Gastroesophageal sphincter (tissue), 3 donors: Measurements from ENCODE around the gene DCLK1.

Experiments used
- CTCF ChIP-seq, 4 experiments: fragments of 200-600 bp in 2 of 4; fragments of 450-650 bp in 2 of 4; sonication (generic) in 1 of 4; IDR thresholded peaks; one replicate each; pipeline ENCODE4 v1.5.1; 2017 to 2019; ENCODE audit warnings: antibody characterized with exemption in 4 of 4, mild to moderate bottlenecking in 2 of 4, moderate library complexity in 2 of 4
- POLR2A ChIP-seq, 2 donors: fragments of 450-650 bp; IDR thresholded peaks; one replicate each; pipeline ENCODE4 v1.6.1; 2017; ENCODE audit warnings: antibody characterized with exemption in 2 of 2, mild to moderate bottlenecking in 2 of 2, moderate library complexity in 1 of 2
- POLR2AphosphoS5 ChIP-seq: sonication (generic); formaldehyde crosslinking; IDR thresholded peaks from one replicate; pipeline ENCODE4 v1.6.1; 2017; ENCODE audit warnings: antibody characterized with exemption

- TF ChIP-seq CTCF (IDR thresholded peaks at IDR 0.05) (no peak), POLR2AphosphoS5 (peak; percentile 10), POLR2A (IDR thresholded peaks at IDR 0.05) (no peak)
Measured at GRCh38 chr13:35791184-35791851, 339.9 kb downstream of the DCLK1 start.
